HG02852 (cell line): Measurements from ENCODE around the gene FNBP1L.
A peak's percentile ranks its signal among the peaks of the same experiment; 100 is the strongest.
"Not testable (repeated sequence)": the region's sequence is repeated elsewhere in the genome, so short reads cannot be mapped to it uniquely, and the experiment has no call there.

ENCODE experiments used
- ATAC-seq: cut with Tn5 transposase; IDR thresholded peaks from one replicate; pipeline ENCODE4 v1.9.1; 2021; ENCODE audit warnings: mild to moderate bottlenecking, moderate library complexity; ENCODE audit not compliant: unreplicated experiment

Gene FNBP1L

DNA sequence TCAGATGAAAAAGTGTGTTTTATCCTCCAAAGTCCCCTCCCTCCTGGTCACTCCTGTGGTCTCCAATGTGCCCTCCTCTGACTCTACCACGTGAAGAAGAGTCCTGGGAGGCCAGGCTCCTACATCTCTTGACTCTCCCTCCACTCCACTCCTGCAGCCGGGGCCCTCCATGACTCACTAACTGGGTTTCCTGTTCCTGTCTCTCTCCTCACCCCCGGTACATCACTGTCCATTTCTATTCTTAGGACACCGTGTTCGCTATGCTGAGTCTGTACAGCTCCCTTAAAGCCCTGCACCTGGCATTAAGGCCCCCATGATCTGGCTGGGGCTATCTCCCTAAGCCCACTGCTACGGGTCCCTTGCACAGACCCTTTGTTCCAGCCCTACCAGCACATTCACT is 140.3 kb downstream of the FNBP1L start:
- ATAC-seq = no peak

DNA sequence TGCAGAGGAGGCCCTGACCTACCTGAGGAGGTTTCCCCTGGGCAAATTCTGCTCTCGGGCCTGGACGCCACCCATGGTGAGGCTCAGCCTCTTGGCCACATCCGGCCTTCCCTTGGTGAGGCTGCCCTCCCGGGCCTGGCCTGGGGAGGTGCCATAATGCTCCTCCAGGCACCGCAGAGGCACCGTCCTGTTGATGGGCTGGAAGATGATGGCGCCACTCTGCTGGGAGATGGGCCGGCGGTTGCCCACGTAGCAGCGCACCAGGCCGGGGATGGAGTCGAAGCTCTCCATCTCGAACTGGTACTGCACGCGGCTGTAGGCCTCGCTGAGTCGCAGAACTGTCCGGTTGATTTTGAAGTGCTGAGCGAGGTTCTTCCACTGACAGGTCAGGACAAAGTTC is 141.0 kb downstream of the FNBP1L start:
- no peak for ATAC-seq

DNA sequence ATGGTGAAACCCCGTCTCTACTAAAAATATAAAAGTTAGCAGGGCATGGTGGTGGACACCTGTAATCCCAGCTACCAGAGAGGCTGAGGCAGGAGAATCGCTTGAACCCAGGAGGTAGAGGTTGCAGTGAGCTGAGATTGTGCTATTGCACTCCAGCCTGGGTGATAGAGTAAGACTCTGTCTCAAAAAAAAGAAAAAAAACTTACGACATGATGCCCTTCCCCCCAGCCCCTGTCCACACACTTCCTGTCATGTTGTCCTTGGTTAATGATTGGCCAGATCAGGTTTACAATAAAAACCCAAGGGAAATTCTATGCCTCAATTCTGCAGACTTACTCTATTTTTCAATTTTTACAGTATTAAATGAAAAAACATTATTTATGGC is 143.4 kb downstream of the FNBP1L start:
- ATAC-seq = not testable (repeated sequence)

DNA sequence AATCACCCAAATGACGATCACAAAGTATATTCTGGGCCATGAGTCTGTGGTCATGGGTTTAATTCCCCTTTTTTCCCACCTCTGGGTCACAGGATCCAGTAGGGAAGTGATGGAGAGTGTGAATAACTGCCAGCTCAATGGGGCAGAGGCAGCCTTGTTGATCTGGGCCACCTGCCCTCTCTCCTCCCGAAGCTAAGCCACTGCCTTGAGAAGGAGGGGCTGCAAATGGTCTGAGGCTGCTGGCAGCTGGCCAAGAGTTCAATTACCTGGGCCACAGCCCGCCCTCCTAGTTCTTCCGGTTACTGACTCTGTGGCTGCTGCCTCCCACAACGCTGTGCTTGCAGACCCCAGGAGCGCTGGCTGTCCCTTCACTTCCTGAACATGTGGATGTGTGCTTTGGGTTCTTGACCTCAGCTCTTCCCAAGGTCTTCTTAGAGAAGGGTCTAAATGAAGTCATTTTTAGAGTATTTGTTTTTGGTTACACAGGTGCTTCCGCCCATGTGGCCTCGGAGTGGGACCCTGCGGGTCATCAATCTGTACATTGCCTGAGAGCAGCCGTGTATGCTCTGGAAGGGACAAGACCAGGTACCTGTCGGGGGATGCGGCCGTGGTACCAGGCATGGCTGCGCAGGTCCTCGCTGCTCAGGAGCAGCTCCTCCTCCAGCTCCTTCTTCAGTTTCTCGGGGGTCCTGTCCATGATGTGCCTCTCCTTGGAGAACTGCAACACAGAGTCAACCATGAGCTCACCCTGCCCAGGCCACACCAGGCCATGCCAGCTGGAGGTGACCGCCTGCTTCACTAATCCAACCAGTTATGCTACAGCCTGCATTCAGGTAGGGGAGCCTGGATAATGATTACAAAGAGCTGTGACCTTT is 144.0 kb downstream of the FNBP1L start:
- ATAC-seq = peak; percentile 81

DNA sequence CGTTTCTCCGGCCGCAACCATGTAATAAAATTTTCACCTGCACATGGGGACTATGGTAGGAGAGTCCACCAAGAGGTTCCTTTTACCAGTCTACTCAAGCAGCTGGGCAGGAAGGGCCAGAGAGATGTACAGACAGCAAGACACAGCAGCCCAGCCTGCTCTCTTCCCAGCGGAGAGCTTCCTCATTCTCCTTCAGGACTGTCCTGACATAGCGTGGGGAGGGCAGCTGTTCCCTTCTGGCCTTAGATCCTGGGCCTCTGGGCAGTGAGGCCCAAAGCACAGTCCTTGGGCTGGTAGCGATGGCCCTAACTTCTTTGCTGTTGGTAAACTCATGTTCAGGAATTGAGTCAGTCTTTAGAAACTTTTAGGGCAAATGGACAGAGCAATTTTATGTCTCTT is 144.6 kb downstream of the FNBP1L start:
- no peak for ATAC-seq

DNA sequence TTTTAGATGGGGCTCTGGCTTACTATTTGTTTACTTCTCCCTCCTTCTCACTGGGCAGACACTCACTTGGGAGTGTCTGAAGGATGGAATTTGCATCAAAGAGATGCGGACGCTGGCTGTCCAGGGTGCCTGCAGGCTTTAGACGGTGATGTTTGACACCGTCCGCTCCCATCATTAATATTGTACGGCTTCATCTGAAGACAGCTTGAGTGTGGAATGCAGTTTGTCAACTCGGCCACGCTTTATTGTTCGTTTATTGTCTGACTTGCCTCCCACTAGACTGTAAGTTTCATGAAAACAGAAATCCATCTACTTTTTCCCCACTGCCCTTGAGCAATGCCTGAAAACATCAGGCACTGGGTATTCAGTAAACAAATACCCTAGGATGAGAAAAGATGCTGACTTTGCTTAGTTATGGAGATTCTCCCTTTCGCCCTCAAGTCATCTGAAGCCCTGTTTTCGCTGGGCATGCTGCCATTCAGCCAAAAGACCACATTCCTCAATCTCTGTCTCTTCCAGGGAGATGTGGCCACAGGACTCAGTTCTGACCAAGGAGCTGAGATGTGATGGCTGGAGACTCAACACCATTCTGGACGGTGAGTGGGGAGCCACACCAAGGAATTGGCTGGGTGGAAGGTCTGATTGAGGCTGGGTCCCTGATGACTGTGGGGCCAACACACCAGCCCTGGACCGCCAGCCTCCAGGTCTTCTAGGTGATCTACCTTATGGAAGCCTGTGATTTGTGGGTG is 146.1 kb downstream of the FNBP1L start:
- no peak for ATAC-seq

DNA sequence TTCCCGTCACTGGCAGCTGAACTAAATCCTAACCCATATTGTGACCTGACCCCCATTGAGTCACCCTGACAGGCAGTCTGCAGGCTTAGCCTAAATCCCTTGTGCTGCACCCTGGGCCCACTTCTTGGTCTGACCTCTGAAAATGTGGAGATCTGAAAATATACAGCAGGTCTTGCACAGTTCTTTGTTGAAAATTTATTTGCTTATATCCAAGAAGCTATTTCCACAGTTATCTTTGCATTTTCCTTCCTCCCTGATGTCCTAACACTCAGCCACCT is 146.6 kb downstream of the FNBP1L start:
- no peak for ATAC-seq

DNA sequence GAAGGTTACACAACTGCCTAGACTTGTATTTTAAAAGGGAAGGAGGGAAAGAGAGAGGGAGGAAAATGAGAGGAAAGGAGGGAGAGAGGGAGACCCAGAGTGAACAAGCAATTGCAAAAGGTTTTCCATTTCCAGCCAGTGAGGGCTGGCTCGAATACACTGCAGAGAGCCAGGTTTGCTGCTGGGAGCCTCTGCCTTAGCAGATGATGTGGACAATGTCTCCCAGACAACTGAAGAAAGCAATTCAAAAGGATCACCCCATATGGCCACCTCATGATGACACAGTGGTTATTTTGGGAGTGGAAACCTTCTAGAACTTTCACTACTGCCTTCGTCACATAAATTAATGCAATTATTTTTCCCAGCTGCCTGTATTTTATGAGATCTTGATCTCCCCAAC is 147.3 kb downstream of the FNBP1L start:
- no peak for ATAC-seq

DNA sequence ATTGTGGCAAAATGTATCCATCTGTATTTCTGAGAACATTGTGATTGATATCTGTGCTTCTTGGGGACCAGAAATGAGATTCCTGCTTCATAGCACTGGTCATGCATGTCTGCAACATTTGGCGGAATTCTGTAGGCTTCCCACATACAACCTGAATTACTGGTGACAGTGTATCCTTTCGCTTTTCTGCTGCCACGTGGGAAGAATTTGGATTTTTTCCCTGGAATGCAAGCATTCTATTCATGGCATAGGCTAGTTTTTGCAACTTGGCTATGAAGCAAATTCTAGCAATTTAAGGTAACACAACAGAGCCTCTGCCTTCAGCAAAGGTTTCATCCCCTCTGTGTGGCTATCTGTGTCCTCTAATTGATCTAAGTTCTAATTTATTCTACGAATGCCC is 147.8 kb downstream of the FNBP1L start:
- ATAC-seq = no peak

DNA sequence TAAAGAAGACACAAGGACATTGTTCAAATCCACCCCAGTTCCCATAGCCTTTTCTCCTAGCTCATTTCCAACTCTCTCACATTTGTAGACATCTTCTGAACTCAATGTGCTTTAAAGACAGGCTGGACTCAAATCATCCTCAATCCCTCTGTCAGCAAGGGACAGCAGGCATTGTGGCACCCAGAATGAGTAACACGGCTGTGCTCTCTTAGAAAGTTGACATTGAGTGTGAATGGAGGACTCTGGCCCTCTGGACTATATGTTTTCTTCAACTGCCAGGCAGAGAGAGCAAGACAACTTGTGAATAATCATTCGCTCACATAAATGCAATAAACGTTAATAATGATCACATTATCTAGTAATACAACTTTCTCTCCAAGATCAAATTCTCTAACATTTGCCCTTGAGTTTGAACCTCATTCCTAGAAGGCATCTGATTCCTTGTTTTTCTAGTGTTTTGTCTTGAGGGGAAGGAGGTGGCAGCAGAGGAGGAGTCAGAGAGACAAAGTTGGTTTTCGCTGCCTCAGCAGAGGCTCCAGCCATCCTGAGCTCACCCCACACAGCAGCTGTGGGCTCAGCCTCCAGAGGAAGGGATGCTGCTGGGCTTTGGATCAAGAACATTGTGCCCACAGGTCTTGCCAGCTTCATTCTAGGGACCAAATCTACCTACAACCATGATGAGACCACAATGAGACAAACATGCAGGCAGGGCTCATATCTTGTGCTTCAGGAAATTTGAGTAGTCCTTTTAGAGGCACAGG is 148.6 kb downstream of the FNBP1L start:
- ATAC-seq = no peak

DNA sequence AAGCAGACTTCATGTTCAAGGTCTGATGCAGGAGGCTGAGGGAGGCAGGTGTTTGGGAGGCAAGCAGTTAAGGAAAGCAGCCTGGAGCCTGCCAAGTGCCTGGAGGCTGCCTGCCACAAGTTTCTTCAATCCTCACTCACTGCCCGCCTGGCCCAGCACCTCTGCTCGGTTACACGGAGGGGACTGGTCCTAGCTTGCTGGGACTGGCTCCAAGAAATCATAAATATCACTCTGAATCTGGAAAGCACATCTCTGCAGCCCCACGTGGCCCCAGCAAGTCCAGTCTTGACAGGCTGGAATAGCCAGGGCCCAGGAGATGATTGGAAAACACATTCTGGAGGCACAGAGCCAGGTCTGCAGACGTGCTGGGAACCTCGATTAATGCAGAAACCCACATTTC is 149.8 kb downstream of the FNBP1L start:
- ATAC-seq = no peak

DNA sequence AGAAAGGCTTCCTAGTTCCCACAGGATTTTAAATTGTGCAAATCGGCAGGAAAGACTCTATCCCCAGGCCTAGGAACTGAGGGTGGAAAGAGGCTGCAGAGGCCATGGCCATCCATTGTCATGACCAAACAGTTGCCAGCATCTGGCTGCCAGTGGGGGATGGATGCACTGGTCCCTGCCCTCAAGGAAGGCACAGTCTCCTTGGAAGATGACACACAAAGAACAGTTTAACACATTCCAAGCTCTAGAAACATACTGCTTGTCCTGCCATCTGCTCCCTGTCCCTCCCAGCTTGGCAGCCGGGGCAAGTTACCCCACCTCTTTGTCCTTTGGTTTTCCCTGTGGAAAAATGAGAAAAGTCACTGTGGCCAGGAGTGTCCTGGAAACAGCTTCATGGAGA is 150.5 kb downstream of the FNBP1L start:
- ATAC-seq = no peak

DNA sequence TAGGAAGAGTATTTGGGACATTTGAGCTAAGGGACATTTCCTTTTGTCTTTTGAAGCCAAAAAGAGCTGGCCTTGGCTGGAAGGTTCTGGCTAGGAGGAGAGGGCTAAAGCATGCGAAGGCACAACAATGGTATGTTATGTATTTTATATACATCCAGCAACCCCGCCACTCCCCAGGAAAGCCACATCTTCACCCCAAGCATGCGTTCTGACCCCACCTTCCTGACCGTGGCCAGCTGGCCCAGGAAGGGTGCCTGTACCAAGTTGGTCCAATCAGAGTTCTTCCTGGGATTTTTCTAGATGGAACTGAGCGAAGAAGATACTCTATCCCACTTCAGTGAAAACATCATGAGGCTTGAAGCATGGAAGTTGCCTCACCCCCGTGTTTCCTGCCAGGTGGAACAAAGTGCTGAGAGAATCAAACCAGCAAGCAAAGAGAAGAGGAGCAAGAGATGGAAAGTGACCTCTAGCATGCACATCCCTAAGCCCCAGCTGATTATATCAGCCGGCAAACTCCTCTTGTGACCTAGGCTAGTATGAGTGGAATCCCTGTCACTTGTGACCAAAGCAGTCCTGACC is 151.0 kb downstream of the FNBP1L start:
- ATAC-seq = no peak

DNA sequence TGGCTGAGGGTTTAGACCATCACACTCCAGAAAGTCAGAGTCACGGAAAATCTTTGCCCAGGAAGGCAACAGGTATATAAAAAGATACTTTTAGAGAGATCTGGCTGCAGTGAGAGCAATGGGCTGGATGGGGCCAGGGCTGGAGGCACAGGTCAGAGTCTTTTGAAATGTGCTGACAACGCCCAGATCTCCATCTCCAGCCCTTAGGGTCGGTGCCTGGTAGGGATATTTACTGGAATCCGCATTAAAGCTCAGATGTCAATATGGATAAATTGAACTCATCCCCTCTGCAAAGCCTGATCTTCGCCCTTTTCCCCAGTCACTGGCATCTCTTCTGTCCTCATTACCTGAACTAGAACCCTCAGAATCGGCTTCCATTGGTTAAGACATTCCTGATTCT is 151.6 kb downstream of the FNBP1L start:
- ATAC-seq = no peak

DNA sequence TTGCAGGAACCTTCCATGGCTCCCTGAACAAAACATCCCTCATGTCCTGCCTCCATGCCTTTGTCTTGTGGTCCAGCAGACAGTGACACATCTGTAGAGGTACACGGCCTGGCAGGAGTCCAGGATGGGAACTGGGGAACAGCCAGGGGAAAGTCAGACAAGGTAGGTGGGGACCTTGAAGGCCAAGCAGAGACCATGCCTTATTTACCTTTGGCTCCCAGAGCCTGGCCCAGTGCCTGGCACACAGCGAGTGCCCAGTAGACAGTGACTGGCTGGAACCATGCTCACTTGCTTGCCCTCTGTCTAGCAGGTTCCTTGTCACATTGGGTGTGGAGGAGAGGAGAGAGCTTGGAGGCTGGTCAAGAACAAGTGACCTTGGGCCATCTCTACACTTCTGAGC is 152.7 kb downstream of the FNBP1L start:
- ATAC-seq = no peak

DNA sequence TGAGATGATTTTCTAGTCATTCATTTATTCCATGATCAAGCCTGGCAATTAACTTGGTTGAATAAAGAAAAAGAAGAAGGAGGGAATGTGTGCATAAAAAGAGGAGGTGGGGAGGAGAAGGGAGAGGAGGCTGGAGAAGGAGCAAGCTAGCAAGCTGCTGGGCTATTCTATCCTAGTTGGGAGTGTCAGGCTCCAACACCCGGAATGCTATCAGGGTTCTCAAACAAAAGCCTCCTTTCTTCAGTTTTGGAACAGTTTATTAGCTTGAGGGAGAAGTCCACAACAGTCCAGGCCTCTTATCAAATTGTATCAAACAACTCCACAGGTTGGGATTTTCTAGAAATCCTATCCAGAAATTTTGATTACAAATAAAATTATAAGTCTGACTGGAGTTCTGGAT is 153.8 kb downstream of the FNBP1L start:
- no peak for ATAC-seq

DNA sequence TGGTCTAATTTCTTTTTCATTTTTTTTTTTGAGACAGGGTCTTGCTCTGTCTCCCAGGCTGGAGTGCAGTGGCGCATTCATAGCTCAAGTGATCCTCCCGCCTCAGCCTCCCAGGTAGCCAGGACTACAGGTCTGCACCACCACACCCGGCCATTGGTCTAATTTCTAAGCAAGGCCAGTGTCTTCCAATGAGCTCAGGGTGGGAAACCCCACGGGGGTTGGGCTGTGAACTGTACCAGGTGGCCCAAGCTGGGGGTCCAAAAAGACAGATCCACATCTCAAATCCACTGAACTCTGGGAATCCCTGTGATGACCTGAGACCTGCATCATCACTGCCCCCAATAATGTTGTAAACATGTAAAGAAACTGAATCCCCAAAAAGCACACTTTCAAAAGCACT is 154.2 kb downstream of the FNBP1L start:
- ATAC-seq = no peak

DNA sequence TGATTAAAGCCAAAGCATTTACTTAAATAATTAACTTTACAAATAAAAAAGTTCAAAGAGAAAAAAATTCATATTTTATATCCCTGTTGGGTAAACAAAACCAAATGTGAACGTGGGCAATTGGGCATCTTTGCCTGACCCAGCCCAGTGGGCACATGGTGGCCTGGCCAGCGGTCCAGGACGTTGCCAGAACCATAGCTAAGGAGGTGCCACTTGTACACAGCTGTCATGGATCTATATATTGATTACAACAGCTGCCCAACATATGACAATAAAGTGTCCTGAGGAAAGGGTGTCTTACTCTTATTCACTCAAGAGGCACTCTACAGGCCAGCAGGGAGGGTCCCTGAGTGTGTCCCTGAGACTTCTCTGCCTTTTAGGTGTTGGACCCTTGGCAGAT is 155.2 kb downstream of the FNBP1L start:
- no peak for ATAC-seq

DNA sequence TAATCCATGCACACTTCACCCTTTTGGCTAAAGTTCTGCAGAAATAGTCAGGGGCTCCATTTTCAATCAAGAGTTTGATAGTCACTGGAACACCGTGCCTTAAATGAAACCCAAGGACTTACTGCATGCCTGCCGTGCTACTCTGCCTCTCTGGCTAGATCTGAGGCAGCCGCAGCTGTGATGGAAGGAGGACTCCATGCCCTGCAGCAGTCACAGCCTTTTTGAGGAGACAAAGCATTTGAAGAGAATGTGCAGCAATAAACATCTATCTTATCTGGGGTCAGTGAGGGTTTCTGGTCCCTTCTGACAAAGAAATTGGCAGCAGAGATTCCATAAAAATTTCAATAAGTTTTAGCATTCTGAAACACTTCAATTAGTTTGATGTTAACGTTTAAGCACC is 155.7 kb downstream of the FNBP1L start:
- no peak for ATAC-seq
